ENCODE measurements around the gene TNFSF15. TPM values are rescaled to one million over a fixed set of nuclear protein-coding genes. Genes with fewer than 3 reads are reported as not detected.

TNFSF15 gene
- total RNA-seq, 1 donor, result under 0.01 TPM

GRCh38 chr9:114775121-114775520 is 30.7 kb downstream of the TNFSF15 start:
- H3K4me3 ChIP-seq (ENCODE audit: insufficient read depth, low read length), result no peak overlapping the region
- H3K9me3 ChIP-seq (ENCODE audit: low read depth, low read length), result no peaks in the 10 kb centered on the region
- no peak overlapping the region for H3K27ac ChIP-seq (ENCODE audit: low read depth, low read length)
- DNase-seq (ENCODE audit: insufficient read length, low spot score, missing footprints), result no peak
- H3K27me3 ChIP-seq (ENCODE audit: insufficient read depth, low read length), result peaks cover 11% of the 10 kb centered on the region
- H3K4me1 ChIP-seq (ENCODE audit: insufficient read depth, low read length), result peaks cover 16% of the 10 kb centered on the region
- H3K36me3 ChIP-seq (ENCODE audit: insufficient read depth, low read length), result no peaks in the 10 kb centered on the region
- no peak overlapping the region for H2AFZ ChIP-seq (ENCODE audit: low read length)
- no peaks in the 10 kb centered on the region for H3K79me2 ChIP-seq (ENCODE audit: insufficient read depth, low read length)
- no peak for TF ChIP-seq CTCF (IDR thresholded peaks at IDR 0.05; ENCODE audit: extremely low read depth, low read depth, low read length)
- no peak overlapping the region for H3K4me2 ChIP-seq (ENCODE audit: insufficient read depth, low read length)
- no peaks in the 10 kb centered on the region for H4K20me1 ChIP-seq (ENCODE audit: insufficient read depth, low read length)

GRCh38 chr9:114774524-114774923 is 31.3 kb downstream of the TNFSF15 start:
- Histone ChIP-seq H3K4me2 (ENCODE audit: insufficient read depth, low read length) (no peak overlapping the region), H3K4me1 (ENCODE audit: insufficient read depth, low read length) (peaks cover 17% of the 10 kb centered on the region), H2AFZ (ENCODE audit: low read length) (no peak overlapping the region), H3K36me3 (ENCODE audit: insufficient read depth, low read length) (no peaks in the 10 kb centered on the region), H3K4me3 (ENCODE audit: insufficient read depth, low read length) (no peak overlapping the region), H4K20me1 (ENCODE audit: insufficient read depth, low read length) (no peaks in the 10 kb centered on the region), H3K27ac (ENCODE audit: low read depth, low read length) (no peak overlapping the region), H3K27me3 (ENCODE audit: insufficient read depth, low read length) (peaks cover 11% of the 10 kb centered on the region), H3K79me2 (ENCODE audit: insufficient read depth, low read length) (no peaks in the 10 kb centered on the region), H3K9me3 (ENCODE audit: low read depth, low read length) (no peaks in the 10 kb centered on the region)
- no peak for DNase-seq (ENCODE audit: insufficient read length, low spot score, missing footprints)
- no peak for TF ChIP-seq CTCF (IDR thresholded peaks at IDR 0.05; ENCODE audit: extremely low read depth, low read depth, low read length)

- Histone ChIP-seq H3K79me2 (ENCODE audit: insufficient read depth, low read length) (no peaks in the 10 kb centered on the region), H3K36me3 (ENCODE audit: insufficient read depth, low read length) (no peaks in the 10 kb centered on the region), H3K4me3 (ENCODE audit: insufficient read depth, low read length) (no peak overlapping the region), H3K4me2 (ENCODE audit: insufficient read depth, low read length) (no peak overlapping the region), H2AFZ (ENCODE audit: low read length) (no peak overlapping the region), H4K20me1 (ENCODE audit: insufficient read depth, low read length) (no peaks in the 10 kb centered on the region), H3K9me3 (ENCODE audit: low read depth, low read length) (no peaks in the 10 kb centered on the region), H3K4me1 (ENCODE audit: insufficient read depth, low read length) (peaks cover 9% of the 10 kb centered on the region), H3K27me3 (ENCODE audit: insufficient read depth, low read length) (peaks cover 16% of the 10 kb centered on the region), H3K27ac (ENCODE audit: low read depth, low read length) (no peak overlapping the region)
- DNase-seq (ENCODE audit: insufficient read length, low spot score, missing footprints), result no peak
- TF ChIP-seq CTCF (IDR thresholded peaks at IDR 0.05; ENCODE audit: extremely low read depth, low read depth, low read length), result no peak
These were observed 34.0 kb downstream of the TNFSF15 start for GRCh38 chr9:114771889-114772288.

- H3K36me3 ChIP-seq (ENCODE audit: insufficient read depth, low read length), result no peaks in the 10 kb centered on the region
- H3K27ac ChIP-seq (ENCODE audit: low read depth, low read length), result no peak overlapping the region
- no peak for TF ChIP-seq CTCF (IDR thresholded peaks at IDR 0.05; ENCODE audit: extremely low read depth, low read depth, low read length)
- H2AFZ ChIP-seq (ENCODE audit: low read length), result no peak overlapping the region
- H4K20me1 ChIP-seq (ENCODE audit: insufficient read depth, low read length), result no peaks in the 10 kb centered on the region
- no peak for DNase-seq (ENCODE audit: insufficient read length, low spot score, missing footprints)
- no peak overlapping the region for H3K4me2 ChIP-seq (ENCODE audit: insufficient read depth, low read length)
- H3K4me3 ChIP-seq (ENCODE audit: insufficient read depth, low read length), result no peak overlapping the region
- H3K27me3 ChIP-seq (ENCODE audit: insufficient read depth, low read length), result peaks cover 21% of the 10 kb centered on the region
- no peaks in the 10 kb centered on the region for H3K79me2 ChIP-seq (ENCODE audit: insufficient read depth, low read length)
- H3K4me1 ChIP-seq (ENCODE audit: insufficient read depth, low read length), result peaks cover 9% of the 10 kb centered on the region
- no peaks in the 10 kb centered on the region for H3K9me3 ChIP-seq (ENCODE audit: low read depth, low read length)
These were observed 34.8 kb downstream of the TNFSF15 start for GRCh38 chr9:114770991-114771390.

Data from osteoblast (primary cell).